Gastroesophageal sphincter (tissue), 3 donors: ENCODE measurements around the gene ROBO1.

ENCODE experiments used
- EP300 ChIP-seq: sonication (generic); formaldehyde crosslinking; IDR thresholded peaks from one replicate; pipeline ENCODE4 v1.6.1; 2017; ENCODE audit warnings: antibody characterized with exemption, mild to moderate bottlenecking
- POLR2A ChIP-seq, 2 donors: fragments of 450-650 bp; IDR thresholded peaks; one replicate each; pipeline ENCODE4 v1.6.1; 2017; ENCODE audit warnings: antibody characterized with exemption in 2 of 2, mild to moderate bottlenecking in 2 of 2, moderate library complexity in 1 of 2
- POLR2AphosphoS5 ChIP-seq: sonication (generic); formaldehyde crosslinking; IDR thresholded peaks from one replicate; pipeline ENCODE4 v1.6.1; 2017; ENCODE audit warnings: antibody characterized with exemption
- TF ChIP-seq, protein P1 (sequence below), 4 experiments: fragments of 200-600 bp in 2 of 4; fragments of 450-650 bp in 2 of 4; sonication (generic) in 1 of 4; IDR thresholded peaks; one replicate each; pipeline ENCODE4 v1.5.1; 2017 to 2019; ENCODE audit warnings: antibody characterized with exemption in 4 of 4, mild to moderate bottlenecking in 2 of 4, moderate library complexity in 2 of 4

- TF ChIP-seq, protein P1, sequence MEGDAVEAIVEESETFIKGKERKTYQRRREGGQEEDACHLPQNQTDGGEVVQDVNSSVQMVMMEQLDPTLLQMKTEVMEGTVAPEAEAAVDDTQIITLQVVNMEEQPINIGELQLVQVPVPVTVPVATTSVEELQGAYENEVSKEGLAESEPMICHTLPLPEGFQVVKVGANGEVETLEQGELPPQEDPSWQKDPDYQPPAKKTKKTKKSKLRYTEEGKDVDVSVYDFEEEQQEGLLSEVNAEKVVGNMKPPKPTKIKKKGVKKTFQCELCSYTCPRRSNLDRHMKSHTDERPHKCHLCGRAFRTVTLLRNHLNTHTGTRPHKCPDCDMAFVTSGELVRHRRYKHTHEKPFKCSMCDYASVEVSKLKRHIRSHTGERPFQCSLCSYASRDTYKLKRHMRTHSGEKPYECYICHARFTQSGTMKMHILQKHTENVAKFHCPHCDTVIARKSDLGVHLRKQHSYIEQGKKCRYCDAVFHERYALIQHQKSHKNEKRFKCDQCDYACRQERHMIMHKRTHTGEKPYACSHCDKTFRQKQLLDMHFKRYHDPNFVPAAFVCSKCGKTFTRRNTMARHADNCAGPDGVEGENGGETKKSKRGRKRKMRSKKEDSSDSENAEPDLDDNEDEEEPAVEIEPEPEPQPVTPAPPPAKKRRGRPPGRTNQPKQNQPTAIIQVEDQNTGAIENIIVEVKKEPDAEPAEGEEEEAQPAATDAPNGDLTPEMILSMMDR (IDR thresholded peaks at IDR 0.05), result no peak
- TF ChIP-seq POLR2A (IDR thresholded peaks at IDR 0.05) (no peak), POLR2AphosphoS5 (no peak), EP300 (no peak)
These were observed 279.4 kb downstream of the ROBO1 start for GRCh38 chr3:79488407-79488806.
